ENCODE results near the gene RNF144A. TPM values are rescaled to one million over a fixed set of nuclear protein-coding genes. Genes with fewer than 3 reads are reported as not detected.

RNF144A gene
- total and polyA plus RNA-seq, 2 donors (not counting 1 experiment from before 2014, with no cell fraction given), result 1.2 to 1.6 TPM

DNA sequence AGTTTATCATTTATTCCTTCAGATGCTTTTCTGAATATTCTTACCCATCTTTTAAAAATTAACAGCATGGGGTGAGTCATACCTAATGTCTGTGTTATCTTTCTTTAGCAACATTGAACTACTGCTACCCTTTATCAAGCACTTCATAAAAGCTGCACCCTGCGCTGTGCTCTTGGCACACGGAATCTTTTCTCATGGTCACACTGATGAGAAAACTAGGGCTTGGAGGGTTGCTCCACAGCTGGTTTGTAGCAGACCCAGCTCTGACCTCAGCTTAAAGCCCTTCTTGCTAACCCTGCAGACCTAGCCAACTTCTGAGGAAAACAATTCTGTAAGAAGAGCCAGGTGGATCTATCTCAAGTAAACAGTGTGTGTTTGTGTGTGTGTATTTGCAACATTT lies 106.3 kb downstream of the RNF144A start:
- Histone ChIP-seq H3K4me2 (replicated peaks; ENCODE audit: low read depth, low read length, poor library complexity, severe bottlenecking) (no peak overlapping the region), H3K9me3 (ENCODE audit: control extremely low read depth in 1 of 3, control insufficient read depth in 2 of 3, insufficient read depth in 1 of 3, low read length in 2 of 3) (no peaks in the 10 kb centered on the region), H3K4me1 (ENCODE audit: control insufficient read depth in 2 of 2, insufficient read depth in 2 of 2, low read length in 2 of 2) (no peaks in the 10 kb centered on the region), H3K27me3 (replicated peaks in 1 of 4; ENCODE audit: control extremely low read depth in 1 of 4, control insufficient read depth in 3 of 4, insufficient read depth in 4 of 4, low read length in 3 of 4) (no peaks in the 10 kb centered on the region), H4K20me1 (ENCODE audit: control insufficient read depth, insufficient read depth, low read length, poor library complexity, severe bottlenecking) (no peaks in the 10 kb centered on the region), H3K36me3 (replicated peaks in 1 of 2; ENCODE audit: control extremely low read depth in 1 of 2, control insufficient read depth in 1 of 2, extremely low read depth in 1 of 2, insufficient read depth in 2 of 2, low read length in 1 of 2) (no peaks in the 10 kb centered on the region), H2AFZ (ENCODE audit: insufficient read depth, low read depth, low read length, poor library complexity, severe bottlenecking) (no peak overlapping the region), H3K4me3 (ENCODE audit: control extremely low read depth in 1 of 5, extremely low read depth in 1 of 5, insufficient read depth in 1 of 5, low read depth in 2 of 5, low read length in 4 of 5) (no peak overlapping the region), H3K79me2 (ENCODE audit: control insufficient read depth, insufficient read depth, low read length) (no peaks in the 10 kb centered on the region), H3K9ac (ENCODE audit: low read length) (no peak overlapping the region), H3K27ac (ENCODE audit: low read length in 2 of 2) (no peak overlapping the region)
- no peaks in the 10 kb centered on the region for H3K9me3 Mint-ChIP-seq (ENCODE audit: insufficient read depth)
- no peak overlapping the region for H3K4me3 Mint-ChIP-seq
- TF ChIP-seq, protein P1, sequence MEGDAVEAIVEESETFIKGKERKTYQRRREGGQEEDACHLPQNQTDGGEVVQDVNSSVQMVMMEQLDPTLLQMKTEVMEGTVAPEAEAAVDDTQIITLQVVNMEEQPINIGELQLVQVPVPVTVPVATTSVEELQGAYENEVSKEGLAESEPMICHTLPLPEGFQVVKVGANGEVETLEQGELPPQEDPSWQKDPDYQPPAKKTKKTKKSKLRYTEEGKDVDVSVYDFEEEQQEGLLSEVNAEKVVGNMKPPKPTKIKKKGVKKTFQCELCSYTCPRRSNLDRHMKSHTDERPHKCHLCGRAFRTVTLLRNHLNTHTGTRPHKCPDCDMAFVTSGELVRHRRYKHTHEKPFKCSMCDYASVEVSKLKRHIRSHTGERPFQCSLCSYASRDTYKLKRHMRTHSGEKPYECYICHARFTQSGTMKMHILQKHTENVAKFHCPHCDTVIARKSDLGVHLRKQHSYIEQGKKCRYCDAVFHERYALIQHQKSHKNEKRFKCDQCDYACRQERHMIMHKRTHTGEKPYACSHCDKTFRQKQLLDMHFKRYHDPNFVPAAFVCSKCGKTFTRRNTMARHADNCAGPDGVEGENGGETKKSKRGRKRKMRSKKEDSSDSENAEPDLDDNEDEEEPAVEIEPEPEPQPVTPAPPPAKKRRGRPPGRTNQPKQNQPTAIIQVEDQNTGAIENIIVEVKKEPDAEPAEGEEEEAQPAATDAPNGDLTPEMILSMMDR (IDR thresholded peaks at IDR 0.05), result no peak
- ChIA-PET CTCF (no interaction called here), POLR2A (no interaction called here)
- no peaks in the 10 kb centered on the region for H3K4me1 Mint-ChIP-seq
- ATAC-seq (ENCODE audit: low read depth) (no peak), DNase-seq (no peak)
- H3K27me3 Mint-ChIP-seq, result no peaks in the 10 kb centered on the region
- intact Hi-C loops (cut with micrococcal nuclease), result no loop called here
- 100% methylated on average over 2 of the region's 2 CpGs for WGBS (ENCODE audit: insufficient coverage)
- no peak overlapping the region for H3K27ac Mint-ChIP-seq

DNA sequence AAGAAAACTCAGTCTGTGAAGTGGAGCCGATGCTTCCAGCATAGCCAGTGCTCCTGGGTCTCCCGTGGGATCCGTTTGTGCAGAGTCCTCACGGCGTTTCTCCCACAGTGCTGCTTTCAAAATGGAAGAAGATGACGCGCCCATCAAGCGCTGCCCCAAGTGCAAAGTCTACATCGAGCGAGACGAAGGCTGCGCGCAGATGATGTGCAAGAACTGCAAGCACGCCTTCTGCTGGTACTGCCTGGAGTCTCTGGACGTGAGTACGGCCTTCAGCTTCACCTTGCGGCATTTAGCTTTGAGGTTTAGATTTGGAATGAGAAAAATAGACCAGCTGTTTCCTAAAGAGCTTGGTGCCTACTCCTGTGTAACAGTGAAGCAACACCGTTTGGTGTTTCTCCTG lies 107.0 kb downstream of the RNF144A start:
- ChIA-PET POLR2A (no interaction called here), CTCF (interaction anchor here (1.4 kb wide), 2 partner anchors 20 to 21 kb away, joined by 3 to 4 read pairs; no protein-coding TSS in a partner anchor)
- no peaks in the 10 kb centered on the region for H3K36me3 ChIP-seq (replicated peaks in 1 of 2; ENCODE audit: control extremely low read depth in 1 of 2, control insufficient read depth in 1 of 2, extremely low read depth in 1 of 2, insufficient read depth in 2 of 2, low read length in 1 of 2)
- intact Hi-C loops (cut with micrococcal nuclease), result no loop called here
- no peaks in the 10 kb centered on the region for H3K9me3 Mint-ChIP-seq (ENCODE audit: insufficient read depth)
- H3K4me2 ChIP-seq (replicated peaks; ENCODE audit: low read depth, low read length, poor library complexity, severe bottlenecking), result no peak overlapping the region
- DNase-seq, result no peak
- TF ChIP-seq, protein P1 (IDR thresholded peaks at IDR 0.05), result no peak
- TF ChIP-seq EZH2 (IDR thresholded peaks at IDR 0.05; ENCODE audit: borderline replicate concordance, insufficient read depth, low read depth, low read length, poor library complexity, severe bottlenecking), result no peak
- H3K27me3 ChIP-seq (replicated peaks in 1 of 4; ENCODE audit: control extremely low read depth in 1 of 4, control insufficient read depth in 3 of 4, insufficient read depth in 4 of 4, low read length in 3 of 4), result no peaks in the 10 kb centered on the region
- H3K9ac ChIP-seq (ENCODE audit: low read length), result no peak overlapping the region
- no peak overlapping the region for H2AFZ ChIP-seq (ENCODE audit: insufficient read depth, low read depth, low read length, poor library complexity, severe bottlenecking)
- no peaks in the 10 kb centered on the region for H4K20me1 ChIP-seq (ENCODE audit: control insufficient read depth, insufficient read depth, low read length, poor library complexity, severe bottlenecking)
- H3K27ac ChIP-seq (ENCODE audit: low read length in 2 of 2), result no peak overlapping the region
- H3K27me3 Mint-ChIP-seq, result no peaks in the 10 kb centered on the region
- ATAC-seq (ENCODE audit: low read depth), result no peak
- 96% methylated on average over 18 of the region's 18 CpGs for WGBS (ENCODE audit: insufficient coverage)
- H3K4me1 Mint-ChIP-seq, result no peaks in the 10 kb centered on the region
- H3K79me2 ChIP-seq (ENCODE audit: control insufficient read depth, insufficient read depth, low read length), result no peaks in the 10 kb centered on the region
- H3K4me3 ChIP-seq (ENCODE audit: control extremely low read depth in 1 of 5, extremely low read depth in 1 of 5, insufficient read depth in 1 of 5, low read depth in 2 of 5, low read length in 4 of 5), result no peak overlapping the region
- no peaks in the 10 kb centered on the region for H3K9me3 ChIP-seq (ENCODE audit: control extremely low read depth in 1 of 3, control insufficient read depth in 2 of 3, insufficient read depth in 1 of 3, low read length in 2 of 3)
- H3K4me3 Mint-ChIP-seq, result no peak overlapping the region
- H3K27ac Mint-ChIP-seq, result no peak overlapping the region
- no peaks in the 10 kb centered on the region for H3K4me1 ChIP-seq (ENCODE audit: control insufficient read depth in 2 of 2, insufficient read depth in 2 of 2, low read length in 2 of 2)
